T1000 (cell line): ENCODE data around the gene EHD3.

Source experiments
- DNase-seq: peaks from one replicate; lab custom pipeline; 2025; ENCODE audit warnings: mixed read lengths; lab: John Stamatoyannopoulos, UW

Gene EHD3

GRCh38 chr2:31233741-31234682 is at the start of gene EHD3:
TSS of gene EHD3 (plus strand) at chr2:31234152. CDS start at chr2:31234622, 470 bp downstream.
- DNase-seq, result peak; percentile 91

- no peak for DNase-seq
Observed at GRCh38 chr2:31187166-31187565, 46.8 kb upstream of the EHD3 start.

GRCh38 chr2:31188131-31188530 is 45.8 kb upstream of the EHD3 start:
- no peak for DNase-seq

GRCh38 chr2:31189141-31189540 is 44.8 kb upstream of the EHD3 start:
- DNase-seq, result no peak

- no peak for DNase-seq
Observed at GRCh38 chr2:31190188-31190587, 43.8 kb upstream of the EHD3 start.

- DNase-seq, result no peak
Observed at GRCh38 chr2:31191931-31192330, 42.0 kb upstream of the EHD3 start.

GRCh38 chr2:31192396-31192795 is 41.6 kb upstream of the EHD3 start:
- DNase-seq, result no peak

GRCh38 chr2:31192851-31193392 is 41.0 kb upstream of the EHD3 start:
- DNase-seq, result no peak

- no peak for DNase-seq
Observed at GRCh38 chr2:31193806-31194205, 40.1 kb upstream of the EHD3 start.

- DNase-seq, result no peak
Observed at GRCh38 chr2:31196622-31197021, 37.3 kb upstream of the EHD3 start.

- no peak for DNase-seq
Observed at GRCh38 chr2:31197166-31197565, 36.8 kb upstream of the EHD3 start.

- no peak for DNase-seq
Observed at GRCh38 chr2:31197669-31198068, 36.3 kb upstream of the EHD3 start.

- DNase-seq, result no peak
Observed at GRCh38 chr2:31199206-31199605, 34.7 kb upstream of the EHD3 start.

GRCh38 chr2:31200972-31201371 is 33.0 kb upstream of the EHD3 start:
- no peak for DNase-seq

GRCh38 chr2:31202041-31202440 is 31.9 kb upstream of the EHD3 start:
- DNase-seq, result no peak

- no peak for DNase-seq
Observed at GRCh38 chr2:31202833-31203232, 31.1 kb upstream of the EHD3 start.

GRCh38 chr2:31203916-31204315 is 30.0 kb upstream of the EHD3 start:
- no peak for DNase-seq

GRCh38 chr2:31204783-31205182 is 29.2 kb upstream of the EHD3 start:
- no peak for DNase-seq

- no peak for DNase-seq
Observed at GRCh38 chr2:31205186-31205585, 28.8 kb upstream of the EHD3 start.

GRCh38 chr2:31205613-31206012 is 28.3 kb upstream of the EHD3 start:
- DNase-seq, result no peak

- no peak for DNase-seq
Observed at GRCh38 chr2:31207790-31208189, 26.2 kb upstream of the EHD3 start.

- DNase-seq, result no peak
Observed at GRCh38 chr2:31208240-31208639, 25.7 kb upstream of the EHD3 start.
